Raji (cell line): ENCODE results near the gene SNX5.
A peak's percentile ranks its signal among the peaks of the same experiment; 100 is the strongest.

ENCODE experiments used
- POLR2A ChIP-seq: IDR thresholded peaks from 2 replicates; pipeline ENCODE4 v1.6.1; 2011; ENCODE audit warnings: low read depth, low read length, control low read depth; ENCODE audit not compliant: insufficient read depth

SNX5 gene

GRCh38 chr20:18001131-18001921 is 32.7 kb upstream of the SNX5 start:
- no peak for TF ChIP-seq POLR2A

- no peak for TF ChIP-seq POLR2A
Measured at GRCh38 chr20:17999566-17999965, 31.0 kb upstream of the SNX5 start.

GRCh38 chr20:17998446-17998845 is 29.9 kb upstream of the SNX5 start:
- TF ChIP-seq POLR2A, result no peak

GRCh38 chr20:17995967-17996819 is 27.6 kb upstream of the SNX5 start:
- no peak for TF ChIP-seq POLR2A

- TF ChIP-seq POLR2A, result no peak
Measured at GRCh38 chr20:17993546-17993945, 25.0 kb upstream of the SNX5 start.

- TF ChIP-seq POLR2A, result no peak
Measured at GRCh38 chr20:17992847-17993513, 24.4 kb upstream of the SNX5 start.

GRCh38 chr20:17992224-17992637 is 23.6 kb upstream of the SNX5 start:
- TF ChIP-seq POLR2A, result no peak

GRCh38 chr20:17990278-17990972 is 21.8 kb upstream of the SNX5 start:
- TF ChIP-seq POLR2A, result no peak

- no peak for TF ChIP-seq POLR2A
Measured at GRCh38 chr20:17987988-17988387, 19.4 kb upstream of the SNX5 start.

- no peak for TF ChIP-seq POLR2A
Measured at GRCh38 chr20:17985388-17986018, 16.9 kb upstream of the SNX5 start.

GRCh38 chr20:17976305-17976704 is 7.7 kb upstream of the SNX5 start:
- no peak for TF ChIP-seq POLR2A

- TF ChIP-seq POLR2A, result no peak
Measured at GRCh38 chr20:17972121-17972520, 3.5 kb upstream of the SNX5 start.

GRCh38 chr20:17971300-17972013 is 2.9 kb upstream of the SNX5 start:
- no peak for TF ChIP-seq POLR2A

- TF ChIP-seq POLR2A, result peak; percentile 63
Measured at GRCh38 chr20:17969884-17970409, 1.4 kb upstream of the SNX5 start.

- TF ChIP-seq POLR2A, result no peak; the same call in 1 of the 2 replicates
Measured at GRCh38 chr20:17969278-17969883, 787 bp upstream of the SNX5 start.
